ENCODE data around the gene SEPTIN10.

SEPTIN10 gene

DNA sequence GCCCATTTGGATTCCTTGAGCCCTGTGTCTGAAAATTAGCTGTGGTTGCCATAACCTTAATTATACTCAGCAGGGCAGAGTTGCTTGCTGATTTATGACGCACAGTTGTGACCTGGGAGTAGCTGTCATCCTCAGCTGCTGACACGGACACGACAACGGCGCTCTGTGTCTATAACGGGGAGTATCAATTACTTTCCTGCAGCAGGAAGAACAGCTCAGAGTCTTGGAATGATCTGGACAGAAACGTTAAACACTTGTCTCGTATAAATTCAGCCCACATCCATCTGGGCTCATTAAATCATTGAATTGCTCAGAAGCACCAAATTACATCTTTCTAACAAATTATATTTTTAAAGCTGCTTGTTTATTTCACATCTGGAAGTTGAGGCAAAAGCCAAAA lies 116.3 kb downstream of the SEPTIN10 start:
- no peak for DNase-seq (ENCODE audit: low read depth)
- H3K4me3 ChIP-seq (ENCODE audit: low read depth, low read length), result no peak overlapping the region
- TF ChIP-seq, protein P1, sequence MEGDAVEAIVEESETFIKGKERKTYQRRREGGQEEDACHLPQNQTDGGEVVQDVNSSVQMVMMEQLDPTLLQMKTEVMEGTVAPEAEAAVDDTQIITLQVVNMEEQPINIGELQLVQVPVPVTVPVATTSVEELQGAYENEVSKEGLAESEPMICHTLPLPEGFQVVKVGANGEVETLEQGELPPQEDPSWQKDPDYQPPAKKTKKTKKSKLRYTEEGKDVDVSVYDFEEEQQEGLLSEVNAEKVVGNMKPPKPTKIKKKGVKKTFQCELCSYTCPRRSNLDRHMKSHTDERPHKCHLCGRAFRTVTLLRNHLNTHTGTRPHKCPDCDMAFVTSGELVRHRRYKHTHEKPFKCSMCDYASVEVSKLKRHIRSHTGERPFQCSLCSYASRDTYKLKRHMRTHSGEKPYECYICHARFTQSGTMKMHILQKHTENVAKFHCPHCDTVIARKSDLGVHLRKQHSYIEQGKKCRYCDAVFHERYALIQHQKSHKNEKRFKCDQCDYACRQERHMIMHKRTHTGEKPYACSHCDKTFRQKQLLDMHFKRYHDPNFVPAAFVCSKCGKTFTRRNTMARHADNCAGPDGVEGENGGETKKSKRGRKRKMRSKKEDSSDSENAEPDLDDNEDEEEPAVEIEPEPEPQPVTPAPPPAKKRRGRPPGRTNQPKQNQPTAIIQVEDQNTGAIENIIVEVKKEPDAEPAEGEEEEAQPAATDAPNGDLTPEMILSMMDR (IDR thresholded peaks at IDR 0.05; ENCODE audit: insufficient read depth, low read depth, low read length, missing control alignments), result no peak

DNA sequence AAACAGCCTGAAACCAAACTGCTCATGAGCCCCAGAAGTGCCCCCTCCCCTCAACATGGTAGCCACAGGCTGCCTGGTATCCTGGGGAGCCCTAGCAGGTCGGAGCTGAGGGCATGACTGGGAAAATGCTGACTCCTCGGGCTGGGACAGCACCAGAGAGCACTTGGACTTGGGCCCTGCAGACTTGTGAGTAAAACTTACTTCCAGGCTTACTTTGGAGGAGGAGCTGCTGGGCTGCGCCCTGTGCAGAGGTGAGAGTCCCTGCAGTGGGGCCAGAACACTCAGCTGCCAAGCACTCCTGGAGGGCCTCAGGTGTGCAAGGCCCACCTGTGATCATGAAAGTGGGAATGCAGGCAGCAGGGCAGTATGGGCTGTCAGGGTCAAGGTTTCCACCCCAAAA lies 119.4 kb downstream of the SEPTIN10 start:
- DNase-seq (ENCODE audit: low read depth), result no peak
- TF ChIP-seq, protein P1 (IDR thresholded peaks at IDR 0.05; ENCODE audit: insufficient read depth, low read depth, low read length, missing control alignments), result no peak
- H3K4me3 ChIP-seq (ENCODE audit: low read depth, low read length), result no peak overlapping the region

DNA sequence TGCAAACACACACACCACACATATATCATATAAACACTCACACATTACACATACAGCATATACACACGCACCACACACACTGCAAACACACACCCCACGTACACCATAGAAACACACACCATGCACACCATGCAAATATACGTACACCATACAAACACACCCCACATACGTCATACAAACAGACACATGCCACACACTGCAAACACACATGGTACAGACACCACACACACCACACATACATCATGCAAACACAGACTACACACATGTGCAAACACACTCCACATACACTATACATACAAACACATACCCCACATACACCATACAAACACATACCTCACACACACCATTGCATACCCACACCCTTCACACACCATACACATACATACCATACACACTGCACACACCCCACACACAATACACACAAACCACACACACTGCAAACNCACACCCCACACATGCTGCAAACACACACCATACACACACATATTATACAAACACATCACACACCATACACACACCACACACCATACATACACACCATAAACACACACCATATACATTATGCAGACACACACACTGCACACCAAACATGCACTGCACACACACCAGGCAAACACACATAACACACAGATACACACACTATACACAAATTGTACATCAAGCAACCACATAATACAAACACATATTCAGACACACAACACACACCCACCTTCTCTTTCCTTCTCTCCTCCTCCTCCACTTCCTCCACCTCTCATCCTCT lies 120.4 kb downstream of the SEPTIN10 start:
- TF ChIP-seq, protein P1 (IDR thresholded peaks at IDR 0.05; ENCODE audit: insufficient read depth, low read depth, low read length, missing control alignments), result no peak
- H3K4me3 ChIP-seq (ENCODE audit: low read depth, low read length), result no peak overlapping the region
- no peak for DNase-seq (ENCODE audit: low read depth)
